AG04450 (cell line): ENCODE data around the gene ARRDC1. TPM values are rescaled to one million over a fixed set of nuclear protein-coding genes. Genes with fewer than 3 reads are reported as not detected.

Source experiments
- CTCF ChIA-PET: fragments of 300-600, 350-600 bp; formaldehyde crosslinking; extraction: SDS; loops from one replicate; lab custom pipeline; 2022; ENCODE audit warnings: antibody characterized with exemption, inconsistent platforms; lab: Charles Lee
- POLR2A ChIA-PET: fragments of 350-600 bp; formaldehyde crosslinking; extraction: SDS; loops from one replicate; lab custom pipeline; 2021; ENCODE audit warnings: antibody characterized with exemption, inconsistent platforms; lab: Yijun Ruan, JAX
- DNase-seq: peaks from one replicate; pipeline ENCODE4 v3.0.0-alpha.2; 2011; ENCODE audit warnings: low read depth, low spot score
- H3K27ac ChIP-seq: one replicate; pipeline ENCODE4 v1.5.1; 2012; ENCODE audit warnings: low read depth, low read length, control low read depth
- H3K27me3 ChIP-seq: one replicate; pipeline ENCODE4 v1.6.0; 2012; ENCODE audit warnings: low read length; ENCODE audit not compliant: control insufficient read depth, insufficient read depth
- H3K4me3 ChIP-seq: 2 replicates; pipeline ENCODE4 v1.5.1; 2011; ENCODE audit warnings: mild to moderate bottlenecking, low read depth, low read length, control low read depth
- H3K9me3 ChIP-seq: 2 replicates; pipeline ENCODE4 v1.5.1; 2012; ENCODE audit warnings: low read length; ENCODE audit not compliant: control insufficient read depth, insufficient read depth
- polyA plus RNA-seq: library from polyadenylated mRNA; depleted of rRNA; stranded (reverse); fragments of >200 nt; gene quantifications from 2 replicates; pipeline ENCODE4 v1.2.3, GENCODE V29; 2011
- TF ChIP-seq, protein P1 (sequence below): IDR thresholded peaks from 2 replicates; pipeline ENCODE4 v1.5.1; 2011; ENCODE audit warnings: low read depth, low read length, control low read depth, inconsistent platforms

The ARRDC1 gene
- polyA plus RNA-seq, 1 experiment = 12.1 TPM

GRCh38 chr9:137580209-137580953, 25.1 kb upstream of the ARRDC1 start:
- TF ChIP-seq, protein P1, sequence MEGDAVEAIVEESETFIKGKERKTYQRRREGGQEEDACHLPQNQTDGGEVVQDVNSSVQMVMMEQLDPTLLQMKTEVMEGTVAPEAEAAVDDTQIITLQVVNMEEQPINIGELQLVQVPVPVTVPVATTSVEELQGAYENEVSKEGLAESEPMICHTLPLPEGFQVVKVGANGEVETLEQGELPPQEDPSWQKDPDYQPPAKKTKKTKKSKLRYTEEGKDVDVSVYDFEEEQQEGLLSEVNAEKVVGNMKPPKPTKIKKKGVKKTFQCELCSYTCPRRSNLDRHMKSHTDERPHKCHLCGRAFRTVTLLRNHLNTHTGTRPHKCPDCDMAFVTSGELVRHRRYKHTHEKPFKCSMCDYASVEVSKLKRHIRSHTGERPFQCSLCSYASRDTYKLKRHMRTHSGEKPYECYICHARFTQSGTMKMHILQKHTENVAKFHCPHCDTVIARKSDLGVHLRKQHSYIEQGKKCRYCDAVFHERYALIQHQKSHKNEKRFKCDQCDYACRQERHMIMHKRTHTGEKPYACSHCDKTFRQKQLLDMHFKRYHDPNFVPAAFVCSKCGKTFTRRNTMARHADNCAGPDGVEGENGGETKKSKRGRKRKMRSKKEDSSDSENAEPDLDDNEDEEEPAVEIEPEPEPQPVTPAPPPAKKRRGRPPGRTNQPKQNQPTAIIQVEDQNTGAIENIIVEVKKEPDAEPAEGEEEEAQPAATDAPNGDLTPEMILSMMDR = no peak
- Histone ChIP-seq H3K4me3 (no peak overlapping the region), H3K27ac (no peak overlapping the region), H3K27me3 (no peaks in the 10 kb centered on the region), H3K9me3 (no peaks in the 10 kb centered on the region; the same call in 1 of the 2 replicates)
- no peak for DNase-seq
- ChIA-PET CTCF (interaction anchor here (1.7 to 2.5 kb wide), 2 partner anchors 8 to 93 kb away, joined by 4 to 37 read pairs; no protein-coding TSS in a partner anchor), POLR2A (no interaction called here)

- Histone ChIP-seq H3K9me3 (no peaks in the 10 kb centered on the region; the same call in 1 of the 2 replicates), H3K27ac (no peak overlapping the region), H3K4me3 (no peak overlapping the region), H3K27me3 (no peaks in the 10 kb centered on the region)
- POLR2A ChIA-PET = no interaction called here
- CTCF ChIA-PET = no interaction called here
- DNase-seq = no peak
- TF ChIP-seq, protein P1 = no peak
Observed at GRCh38 chr9:137580954-137581322, 24.5 kb upstream of the ARRDC1 start.

DNA sequence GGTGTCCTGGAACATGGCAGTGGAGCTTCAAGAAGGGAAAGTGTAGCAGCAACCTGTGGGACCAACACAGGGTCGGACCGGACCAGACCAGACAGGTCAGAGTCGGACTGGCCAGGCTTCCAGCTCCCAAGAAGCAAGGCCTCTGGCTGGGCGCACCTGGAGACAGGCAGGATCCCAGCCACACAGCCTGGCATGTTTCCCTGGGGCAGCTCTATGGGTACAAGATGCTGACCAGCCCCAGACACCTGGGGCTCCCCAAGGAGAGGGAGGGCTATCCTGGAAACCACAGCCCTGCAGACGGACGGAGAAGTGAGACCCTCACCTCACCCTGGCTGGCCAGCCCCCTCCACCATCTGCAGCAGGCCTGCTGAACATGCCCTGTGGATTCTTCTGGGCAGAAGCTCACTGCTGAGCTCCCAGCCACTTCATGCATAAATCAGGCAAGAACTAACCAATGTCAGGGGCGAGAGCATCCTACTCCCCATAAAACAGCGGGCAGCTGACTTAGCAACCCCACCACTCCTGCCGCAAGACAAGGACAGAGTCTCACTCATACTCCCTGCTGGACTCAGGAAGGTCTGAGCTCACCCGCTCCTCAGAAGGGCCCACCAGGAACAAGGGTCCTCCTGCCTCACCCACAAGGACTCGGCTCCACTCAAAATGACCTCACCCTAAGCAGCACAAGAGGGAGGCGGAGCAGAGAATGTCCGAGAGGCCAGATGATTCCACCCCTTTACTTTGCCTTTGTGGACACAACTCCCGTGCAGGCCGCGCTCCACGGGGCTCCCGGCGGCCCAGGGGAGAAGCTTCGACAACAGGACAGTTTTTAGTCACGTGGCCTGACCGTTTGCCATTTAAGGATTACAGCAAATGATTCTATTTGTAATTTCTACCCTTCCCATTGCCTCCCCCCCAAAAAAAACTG, 23.9 kb upstream of the ARRDC1 start:
- ChIA-PET POLR2A (no interaction called here), CTCF (no interaction called here)
- H3K9me3 ChIP-seq = no peaks in the 10 kb centered on the region; the same call in 1 of the 2 replicates
- H3K27ac ChIP-seq = no peak overlapping the region
- no peak overlapping the region for H3K4me3 ChIP-seq
- H3K27me3 ChIP-seq = no peaks in the 10 kb centered on the region
- TF ChIP-seq, protein P1 = no peak
- no peak for DNase-seq

DNA sequence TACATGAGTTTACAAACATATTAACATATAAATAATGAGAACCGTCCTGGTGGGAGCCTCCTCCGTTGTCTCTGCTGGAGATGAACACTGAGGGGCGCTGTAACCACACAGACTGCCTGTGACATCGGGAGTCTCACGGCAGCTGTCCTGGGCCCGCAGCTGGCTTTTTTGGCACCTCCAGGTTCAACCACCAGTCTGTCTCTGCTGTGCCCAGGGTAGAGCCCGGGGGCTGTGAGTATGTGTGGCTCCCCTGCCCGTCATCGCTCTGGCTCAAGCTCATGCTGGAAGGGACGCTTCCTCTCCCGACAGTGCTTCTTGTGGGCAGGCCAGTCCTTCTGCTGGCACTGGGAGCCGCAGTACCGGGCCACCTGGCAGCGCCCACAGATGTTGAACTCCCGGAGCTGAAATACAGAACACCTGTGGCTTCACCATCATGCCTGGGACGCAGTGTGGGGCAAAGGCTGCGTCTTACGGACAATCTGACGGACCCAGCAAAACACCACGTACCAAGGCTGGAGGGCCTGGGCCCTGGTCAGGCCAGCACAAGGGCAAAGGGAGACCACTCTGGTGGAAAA, 23.1 kb upstream of the ARRDC1 start:
- H3K9me3 ChIP-seq = no peaks in the 10 kb centered on the region; the same call in 1 of the 2 replicates
- TF ChIP-seq, protein P1 = 0 out of 2 replicates have a peak, but pooled peaks have one; percentile 13
- H3K4me3 ChIP-seq = no peak overlapping the region
- ChIA-PET POLR2A (no interaction called here), CTCF (no interaction called here)
- DNase-seq = no peak
- H3K27me3 ChIP-seq = no peaks in the 10 kb centered on the region
- no peak overlapping the region for H3K27ac ChIP-seq
